GM12878 (cell line): ENCODE results near the gene EYA2. TPM values are rescaled to one million over a fixed set of nuclear protein-coding genes. Genes with fewer than 3 reads are reported as not detected.

Source experiments
- ATAC-seq: fragments of 200-7000 bp; cut with Tn5 transposase; 3 replicates; pipeline ENCODE4 v1.9.1; 2020; ENCODE audit warnings: mild to moderate bottlenecking, moderate library complexity
- BruUV-seq: library from RNA; stranded (reverse); fragments of 400-500 nt; replicated peaks from 2 replicates; lab custom pipeline; 2021; lab: Mats Ljungman, UMichigan
- CTCF ChIA-PET: fragments of 300-600 bp; sonication (Branson Sonifier 250); formaldehyde crosslinking; extraction: SDS; loops from one replicate; lab custom pipeline; 2021; ENCODE audit warnings: inconsistent platforms; lab: Yijun Ruan, JAX
- POLR2A ChIA-PET: fragments of 350-600 bp; formaldehyde crosslinking; extraction: SDS; loops from one replicate; lab custom pipeline; 2021; ENCODE audit warnings: inconsistent platforms; lab: Charles Lee
- RAD21 ChIA-PET: fragments of 300-600 bp; sonication (Branson Sonifier 250); formaldehyde crosslinking; loops from one replicate; lab custom pipeline; 2023; ENCODE audit warnings: antibody characterized with exemption; ENCODE audit not compliant: unreplicated experiment; lab: Charles Lee
- SMC1A ChIA-PET: fragments of 300-600 bp; sonication (Branson Sonifier 250); formaldehyde crosslinking; loops from one replicate; lab custom pipeline; 2023; ENCODE audit not compliant: unreplicated experiment, uncharacterized antibody; lab: Charles Lee
- DNase-seq: peaks from one replicate; pipeline ENCODE4 v3.0.0-alpha.2; 2011; ENCODE audit warnings: low read depth, low spot score
- FAIRE-seq: peaks from 3 replicates; lab custom pipeline; 2011; peaks lifted over from hg19 to GRCh38; lab: Jason Lieb, UNC
- H2AFZ ChIP-seq: 2 replicates; pipeline ENCODE4 v1.6.0; 2011; ENCODE audit warnings: low read depth, low read length, control low read depth; ENCODE audit not compliant: control insufficient read depth
- H3K27ac ChIP-seq: 2 replicates; pipeline ENCODE4 v1.5.1; 2011; ENCODE audit warnings: control low read depth; ENCODE audit not compliant: control insufficient read depth, insufficient read depth
- H3K27me3 ChIP-seq, 2 experiments: replicated peaks in 1 of 2; 2 replicates each; pipeline versions ENCODE4 v1.6.0 to v1.6.1; 2011; ENCODE audit warnings: low read length in 1 of 2; ENCODE audit not compliant: control insufficient read depth in 2 of 2, insufficient read depth in 2 of 2
- H3K36me3 ChIP-seq, 2 experiments: 2 replicates each; pipeline ENCODE4 v1.5.1; 2011; ENCODE audit warnings: low read length in 1 of 2; ENCODE audit not compliant: control insufficient read depth in 2 of 2, insufficient read depth in 2 of 2
- H3K4me1 ChIP-seq: 2 replicates; pipeline ENCODE4 v1.6.1; 2011; ENCODE audit warnings: mild to moderate bottlenecking, low read length, moderate library complexity, mixed read lengths; ENCODE audit not compliant: control insufficient read depth, insufficient read depth
- H3K4me2 ChIP-seq: 2 replicates; pipeline ENCODE4 v1.6.0; 2011; ENCODE audit warnings: control low read depth; ENCODE audit not compliant: control insufficient read depth, insufficient read depth
- H3K4me3 ChIP-seq: fragments of 200-600 bp; sonication (generic); 2 replicates; pipeline ENCODE4 v1.5.1; 2016
- H3K79me2 ChIP-seq: 2 replicates; pipeline ENCODE4 v1.6.0; 2011; ENCODE audit warnings: low read length; ENCODE audit not compliant: control insufficient read depth, insufficient read depth
- H3K9ac ChIP-seq: 2 replicates; pipeline ENCODE4 v1.8.0; 2011; ENCODE audit warnings: low read length, control low read depth, mixed read lengths; ENCODE audit not compliant: control insufficient read depth, insufficient read depth
- H3K9me3 ChIP-seq: replicated peaks from 3 replicates; pipeline ENCODE4 v1.5.1; 2011; ENCODE audit warnings: mild to moderate bottlenecking, low read length; ENCODE audit not compliant: control insufficient read depth, insufficient read depth
- H4K20me1 ChIP-seq: 2 replicates; pipeline ENCODE4 v1.6.0; 2011; ENCODE audit not compliant: control insufficient read depth, insufficient read depth
- CUX1 ChIP-seq: IDR thresholded peaks from 2 replicates; pipeline ENCODE4 v1.6.1; 2012; ENCODE audit warnings: improper control_type of control experiment, low read depth, low read length; ENCODE audit not compliant: insufficient replicate concordance
- FOXK2 ChIP-seq: fragments of 450-650 bp; IDR thresholded peaks from 2 replicates; pipeline ENCODE4 v1.6.1; 2017; ENCODE audit warnings: mild to moderate bottlenecking, moderate library complexity
- JUND ChIP-seq: IDR thresholded peaks from 2 replicates; pipeline ENCODE4 v1.6.1; 2012; ENCODE audit warnings: low read depth, mild to moderate bottlenecking, low read length, improper control_type of control experiment, moderate library complexity
- POLR2AphosphoS2 ChIP-seq: IDR thresholded peaks from 2 replicates; pipeline ENCODE4 v1.6.1; 2011; ENCODE audit warnings: low read depth, mild to moderate bottlenecking, low read length, improper control_type of control experiment, moderate library complexity
- TCF3 ChIP-seq: IDR thresholded peaks from 2 replicates; pipeline ENCODE4 v1.6.1; 2012; ENCODE audit warnings: low read depth, mild to moderate bottlenecking, low read length, borderline replicate concordance; ENCODE audit not compliant: insufficient read depth
- ZNF207 ChIP-seq: fragments of 450-650 bp; IDR thresholded peaks from 2 replicates; pipeline ENCODE4 v1.6.1; 2014; ENCODE audit warnings: antibody characterized with exemption, mild to moderate bottlenecking, borderline replicate concordance
- WGBS: methylation state at CpG from one replicate; pipeline ENCODE4 v1.1.6; 2016; ENCODE audit warnings: low lambda C conversion rate; ENCODE audit not compliant: insufficient replicate concordance, insufficient coverage; ENCODE audit errors: missing lambda C conversion rate; 5-methylcytosine and 5-hydroxymethylcytosine counted together
- in situ Hi-C: fragments of 300-500 bp; cut with MboI; formaldehyde crosslinking; loops from 9 replicates; pipeline ENCODE4 v1.14.3; 2018; ENCODE audit warnings: mixed read lengths
- intact Hi-C: fragments of 100-400 bp; cut with micrococcal nuclease; formaldehyde crosslinking; loops from one replicate; pipeline ENCODE4 v1.14.2; 2022; ENCODE audit not compliant: unreplicated experiment
- polyA plus RNA-seq, 11 experiments: library from polyadenylated mRNA; depleted of rRNA in 4 of 11; unstranded in 6 of 11; stranded (reverse) in 5 of 11; fragments of >200 nt; fragmentation: Nextera tagmentation in 4 of 11; fragmentation: Illumina TruSeq in 1 of 11; extraction: Ambion mirVana in 4 of 11; extraction: Trizol in 1 of 11; gene quantifications; 1 replicate in 1 of 11; 2 replicates in 10 of 11; pipeline versions ENCODE4 v1.2.1 to v1.2.3, GENCODE V29; 2011 to 2016; ENCODE audit warnings: inconsistent platforms in 2 of 11, missing spikeins in 2 of 11, low read depth in 1 of 11
- total RNA-seq, 4 experiments: library from RNA; depleted of rRNA in 3 of 4; stranded (reverse); fragments of >200 nt in 3 of 4; fragmentation: Illumina TruSeq in 1 of 4; extraction: Trizol in 1 of 4; gene quantifications; 2 replicates each; pipeline versions ENCODE4 v1.2.1 to v1.2.3, GENCODE V29; 2013 to 2021
- TF ChIP-seq, protein P1 (sequence below): IDR thresholded peaks from 2 replicates; pipeline ENCODE4 v1.6.1; 2011; ENCODE audit warnings: low read depth, mild to moderate bottlenecking, low read length, moderate library complexity, borderline replicate concordance; ENCODE audit errors: extremely low read depth
- TF ChIP-seq, protein P2 (sequence below): IDR thresholded peaks from 2 replicates; pipeline ENCODE4 v1.6.1; 2011; ENCODE audit warnings: borderline replicate concordance, low read depth, mild to moderate bottlenecking, moderate library complexity, low read length; ENCODE audit not compliant: insufficient read depth, poor library complexity, severe bottlenecking

The EYA2 gene
- total and polyA plus RNA-seq, 10 of the 15 experiments (the other 5 are each of a cell fraction or from before 2014, with no cell fraction given): 0.20 TPM; not detected in 9

DNA sequence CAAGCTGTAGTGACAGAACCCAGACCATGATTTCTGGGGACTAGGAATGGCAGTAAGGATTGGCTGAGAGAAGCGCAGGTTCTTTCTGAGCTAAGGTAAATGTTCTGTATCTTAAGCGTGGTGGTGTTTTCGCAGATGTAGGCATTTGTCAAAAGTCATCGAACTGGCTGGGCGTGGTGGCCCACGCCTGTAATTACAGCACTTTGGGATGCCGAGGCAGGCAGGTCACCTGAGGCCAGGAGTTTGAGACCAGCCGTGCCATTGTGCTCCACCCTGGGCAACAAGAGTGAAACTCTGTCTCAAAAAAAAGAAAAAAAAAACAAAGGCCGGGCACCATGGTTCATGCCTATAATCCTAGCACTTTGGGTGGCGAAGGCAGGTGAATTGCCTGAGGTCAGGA is 40.7 kb upstream of the EYA2 start (continued):
- TF ChIP-seq JUND: no peak
- no peak for TF ChIP-seq POLR2AphosphoS2

DNA sequence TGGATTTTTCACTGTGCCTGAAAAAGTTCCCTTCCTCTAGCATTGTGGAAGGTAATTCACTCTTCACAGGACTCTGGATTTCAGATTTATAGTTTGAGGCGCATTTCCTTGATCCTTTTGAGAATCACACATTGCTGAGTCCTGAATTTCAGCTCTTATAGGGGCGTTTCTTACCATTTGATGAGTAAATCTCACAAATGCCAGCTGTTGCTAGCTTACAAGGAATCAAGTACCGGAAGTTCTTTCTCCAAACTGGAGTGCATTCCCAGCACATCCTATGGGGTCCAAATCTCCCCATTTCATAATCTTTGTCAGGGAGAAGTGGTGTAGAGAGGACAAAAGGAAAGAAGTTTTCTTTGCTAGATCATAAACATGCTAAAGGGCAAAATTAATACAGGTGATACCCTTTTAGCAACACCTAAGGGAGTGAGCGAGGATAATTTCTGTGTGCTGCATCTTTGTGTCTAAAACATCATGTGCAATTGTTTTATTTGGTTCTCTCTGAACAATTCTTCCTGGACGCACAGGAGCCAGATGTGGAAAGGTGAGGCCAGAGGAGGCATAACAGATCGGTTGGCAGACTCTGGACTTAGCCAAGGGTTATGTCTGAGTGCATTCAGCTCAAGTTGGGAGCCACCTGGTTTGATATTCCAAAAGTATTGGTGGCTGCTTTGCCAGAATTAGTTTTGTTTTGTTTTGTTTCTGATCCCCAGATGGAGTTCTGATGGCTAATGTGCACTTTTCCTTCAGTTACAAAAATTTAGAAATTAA is 37.4 kb upstream of the EYA2 start:
- ChIA-PET POLR2A (no interaction called here), SMC1A (no interaction called here), RAD21 (no interaction called here), CTCF (no interaction called here)
- Histone ChIP-seq H3K4me1 (no peaks in the 10 kb centered on the region), H3K9me3 (no peaks in the 10 kb centered on the region), H3K4me3 (no peak overlapping the region), H3K4me2 (no peak overlapping the region), H3K9ac (no peak overlapping the region), H2AFZ (no peak overlapping the region), H3K27me3 (no peaks in the 10 kb centered on the region), H3K36me3 (no peaks in the 10 kb centered on the region), H4K20me1 (no peaks in the 10 kb centered on the region), H3K79me2 (no peaks in the 10 kb centered on the region), H3K27ac (no peak overlapping the region)
- 27% methylated on average over 6 of the region's 6 CpGs for WGBS
- in situ Hi-C loops: no loop called here
- TF ChIP-seq ZNF207 (no peak), FOXK2 (no peak), CUX1 (no peak), TCF3 (no peak)
- TF ChIP-seq, protein P1, sequence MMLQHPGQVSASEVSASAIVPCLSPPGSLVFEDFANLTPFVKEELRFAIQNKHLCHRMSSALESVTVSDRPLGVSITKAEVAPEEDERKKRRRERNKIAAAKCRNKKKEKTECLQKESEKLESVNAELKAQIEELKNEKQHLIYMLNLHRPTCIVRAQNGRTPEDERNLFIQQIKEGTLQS: no peak
- TF ChIP-seq, protein P2, sequence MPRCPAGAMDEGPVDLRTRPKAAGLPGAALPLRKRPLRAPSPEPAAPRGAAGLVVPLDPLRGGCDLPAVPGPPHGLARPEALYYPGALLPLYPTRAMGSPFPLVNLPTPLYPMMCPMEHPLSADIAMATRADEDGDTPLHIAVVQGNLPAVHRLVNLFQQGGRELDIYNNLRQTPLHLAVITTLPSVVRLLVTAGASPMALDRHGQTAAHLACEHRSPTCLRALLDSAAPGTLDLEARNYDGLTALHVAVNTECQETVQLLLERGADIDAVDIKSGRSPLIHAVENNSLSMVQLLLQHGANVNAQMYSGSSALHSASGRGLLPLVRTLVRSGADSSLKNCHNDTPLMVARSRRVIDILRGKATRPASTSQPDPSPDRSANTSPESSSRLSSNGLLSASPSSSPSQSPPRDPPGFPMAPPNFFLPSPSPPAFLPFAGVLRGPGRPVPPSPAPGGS: no peak
- intact Hi-C loops: no loop called here
- no peak for FAIRE-seq
- ATAC-seq: no peak
- no peak for DNase-seq
- BruUV-seq: no TSS peak
